Cerebellar cortex (tissue), 1 donor: ENCODE results near the gene LRP1.

Experiments used
- DNase-seq: peaks from one replicate; pipeline ENCODE4 v3.0.0-alpha.2; 2015; ENCODE audit warnings: low spot score

LRP1 gene

DNA sequence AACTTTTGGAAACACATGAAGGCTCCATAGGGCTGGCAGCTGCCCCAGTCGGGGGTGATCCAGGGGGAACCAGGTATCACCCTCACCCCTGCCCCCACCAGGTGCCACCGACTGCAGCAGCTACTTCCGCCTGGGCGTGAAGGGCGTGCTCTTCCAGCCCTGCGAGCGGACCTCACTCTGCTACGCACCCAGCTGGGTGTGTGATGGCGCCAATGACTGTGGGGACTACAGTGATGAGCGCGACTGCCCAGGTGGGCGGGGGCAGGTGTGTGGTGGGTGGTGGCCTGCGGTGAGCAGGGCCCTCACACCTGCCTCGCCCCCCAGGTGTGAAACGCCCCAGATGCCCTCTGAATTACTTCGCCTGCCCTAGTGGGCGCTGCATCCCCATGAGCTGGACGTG, 66.0 kb downstream of the LRP1 start:
- DNase-seq = no peak

DNA sequence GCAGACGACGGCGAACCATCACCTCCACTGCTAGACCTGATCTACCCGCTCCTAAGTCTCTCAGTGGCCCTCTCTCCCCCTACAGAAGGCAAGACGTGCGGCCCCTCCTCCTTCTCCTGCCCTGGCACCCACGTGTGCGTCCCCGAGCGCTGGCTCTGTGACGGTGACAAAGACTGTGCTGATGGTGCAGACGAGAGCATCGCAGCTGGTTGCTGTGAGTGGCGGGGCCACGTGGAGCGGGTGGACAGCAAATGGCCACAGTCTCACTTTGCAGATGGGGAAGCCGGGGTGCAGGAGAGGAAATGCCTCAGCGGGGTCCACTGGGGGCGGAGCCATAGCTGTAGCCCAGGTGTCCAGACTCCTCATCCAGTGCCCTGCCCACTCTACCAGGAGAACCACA, 66.9 kb downstream of the LRP1 start:
- no peak for DNase-seq

DNA sequence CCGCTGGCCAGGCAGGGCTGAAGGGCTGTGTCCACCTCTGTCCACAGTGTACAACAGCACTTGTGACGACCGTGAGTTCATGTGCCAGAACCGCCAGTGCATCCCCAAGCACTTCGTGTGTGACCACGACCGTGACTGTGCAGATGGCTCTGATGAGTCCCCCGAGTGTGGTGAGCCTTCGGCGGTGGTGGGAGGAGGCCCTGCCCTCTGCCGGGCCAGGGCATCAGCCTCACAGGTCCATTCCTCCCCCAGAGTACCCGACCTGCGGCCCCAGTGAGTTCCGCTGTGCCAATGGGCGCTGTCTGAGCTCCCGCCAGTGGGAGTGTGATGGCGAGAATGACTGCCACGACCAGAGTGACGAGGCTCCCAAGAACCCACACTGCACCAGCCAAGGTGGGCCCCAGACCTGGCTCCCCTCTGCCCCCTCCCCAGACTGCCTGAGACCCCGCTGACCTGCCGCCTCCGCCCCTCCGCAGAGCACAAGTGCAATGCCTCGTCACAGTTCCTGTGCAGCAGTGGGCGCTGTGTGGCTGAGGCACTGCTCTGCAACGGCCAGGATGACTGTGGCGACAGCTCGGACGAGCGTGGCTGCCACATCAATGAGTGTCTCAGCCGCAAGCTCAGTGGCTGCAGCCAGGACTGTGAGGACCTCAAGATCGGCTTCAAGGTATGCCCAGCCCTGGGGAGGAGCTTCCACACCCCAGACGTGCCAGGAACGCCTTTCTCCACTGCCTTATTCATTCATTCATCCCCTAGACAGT, 67.5 kb downstream of the LRP1 start:
- peak; percentile 53 for DNase-seq

DNA sequence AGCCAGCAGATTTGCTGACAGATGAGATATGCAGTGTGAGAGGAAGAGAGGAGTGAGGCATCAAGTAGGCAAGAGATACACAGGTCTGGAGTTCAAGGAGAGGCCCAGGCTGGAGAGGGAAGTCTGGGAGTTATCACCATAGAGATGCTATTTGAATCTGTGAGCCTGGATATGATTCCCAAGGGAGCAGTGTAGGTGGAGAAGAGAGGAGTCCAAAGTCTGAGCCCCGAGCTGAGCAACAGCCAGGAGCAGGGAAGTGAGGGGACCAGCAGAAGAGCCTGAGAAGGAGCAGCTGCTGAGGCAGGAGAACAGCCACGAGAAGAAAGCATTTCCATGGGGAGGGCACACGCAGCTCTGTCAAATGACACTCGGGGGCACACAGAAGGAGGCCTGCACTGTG, 68.2 kb downstream of the LRP1 start:
- no peak for DNase-seq

DNA sequence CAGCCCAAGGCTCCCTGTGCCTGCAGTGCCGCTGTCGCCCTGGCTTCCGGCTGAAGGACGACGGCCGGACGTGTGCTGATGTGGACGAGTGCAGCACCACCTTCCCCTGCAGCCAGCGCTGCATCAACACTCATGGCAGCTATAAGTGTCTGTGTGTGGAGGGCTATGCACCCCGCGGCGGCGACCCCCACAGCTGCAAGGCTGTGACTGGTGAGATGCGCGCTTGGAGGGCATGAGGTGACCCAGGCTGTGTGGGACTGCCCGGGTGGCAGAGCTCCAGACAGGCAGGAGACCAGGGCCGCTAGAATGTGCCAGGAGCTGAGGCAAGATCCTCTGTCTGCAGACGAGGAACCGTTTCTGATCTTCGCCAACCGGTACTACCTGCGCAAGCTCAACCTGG, 68.7 kb downstream of the LRP1 start:
- no peak for DNase-seq

DNA sequence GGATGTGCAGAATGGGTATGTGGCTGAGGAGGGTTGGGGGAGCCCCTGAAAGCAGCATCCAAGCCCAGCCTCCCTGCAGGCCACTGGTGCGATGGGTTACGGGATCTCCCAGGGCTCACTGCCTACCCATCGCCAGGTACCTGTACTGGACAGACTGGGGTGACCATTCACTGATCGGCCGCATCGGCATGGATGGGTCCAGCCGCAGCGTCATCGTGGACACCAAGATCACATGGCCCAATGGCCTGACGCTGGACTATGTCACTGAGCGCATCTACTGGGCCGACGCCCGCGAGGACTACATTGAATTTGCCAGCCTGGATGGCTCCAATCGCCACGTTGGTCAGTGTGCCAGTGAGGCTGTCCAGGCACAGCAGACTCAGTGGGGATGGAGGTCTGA, 70.0 kb downstream of the LRP1 start:
- no peak for DNase-seq

DNA sequence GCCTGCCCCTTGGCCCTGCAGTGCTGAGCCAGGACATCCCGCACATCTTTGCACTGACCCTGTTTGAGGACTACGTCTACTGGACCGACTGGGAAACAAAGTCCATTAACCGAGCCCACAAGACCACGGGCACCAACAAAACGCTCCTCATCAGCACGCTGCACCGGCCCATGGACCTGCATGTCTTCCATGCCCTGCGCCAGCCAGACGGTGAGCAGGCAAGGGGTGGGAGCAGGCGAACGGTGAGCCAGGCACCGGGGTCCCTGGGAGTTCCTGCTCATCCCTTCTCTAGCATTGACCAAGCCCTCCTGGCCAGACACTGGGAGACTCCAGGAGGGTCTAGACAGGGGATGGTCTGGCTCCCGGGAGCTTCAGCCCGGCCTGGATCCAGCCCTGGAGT, 70.9 kb downstream of the LRP1 start:
- no peak for DNase-seq

DNA sequence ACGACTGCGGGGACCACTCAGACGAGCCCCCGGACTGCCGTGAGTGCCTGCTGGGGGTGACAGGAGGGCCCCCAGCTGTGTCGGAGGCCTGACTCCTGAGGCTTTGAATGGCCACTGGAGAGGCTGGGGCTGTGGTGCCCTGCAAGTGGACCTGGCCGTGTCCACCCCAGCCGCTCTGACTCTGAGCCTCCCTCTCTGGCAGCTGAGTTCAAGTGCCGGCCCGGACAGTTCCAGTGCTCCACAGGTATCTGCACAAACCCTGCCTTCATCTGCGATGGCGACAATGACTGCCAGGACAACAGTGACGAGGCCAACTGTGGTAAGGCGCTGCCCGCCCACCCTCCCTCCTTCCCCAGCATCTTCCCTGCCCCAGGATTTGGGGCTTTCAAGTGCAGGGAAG, 72.2 kb downstream of the LRP1 start:
- no peak for DNase-seq

DNA sequence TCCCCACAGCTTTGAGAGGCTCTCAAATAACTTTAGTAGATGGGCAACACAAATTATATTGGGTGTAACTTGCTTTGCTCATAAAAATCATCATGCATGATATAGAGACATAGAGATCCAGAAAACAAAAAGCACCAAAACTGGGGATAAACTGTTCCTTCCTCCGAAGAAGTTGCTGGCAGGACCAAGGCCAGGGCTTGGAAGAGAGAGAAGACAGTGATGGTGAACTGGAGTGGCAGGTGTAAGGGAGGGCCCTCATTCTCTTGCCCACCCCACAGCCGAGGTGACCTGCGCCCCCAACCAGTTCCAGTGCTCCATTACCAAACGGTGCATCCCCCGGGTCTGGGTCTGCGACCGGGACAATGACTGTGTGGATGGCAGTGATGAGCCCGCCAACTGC, 72.9 kb downstream of the LRP1 start:
- no peak for DNase-seq

DNA sequence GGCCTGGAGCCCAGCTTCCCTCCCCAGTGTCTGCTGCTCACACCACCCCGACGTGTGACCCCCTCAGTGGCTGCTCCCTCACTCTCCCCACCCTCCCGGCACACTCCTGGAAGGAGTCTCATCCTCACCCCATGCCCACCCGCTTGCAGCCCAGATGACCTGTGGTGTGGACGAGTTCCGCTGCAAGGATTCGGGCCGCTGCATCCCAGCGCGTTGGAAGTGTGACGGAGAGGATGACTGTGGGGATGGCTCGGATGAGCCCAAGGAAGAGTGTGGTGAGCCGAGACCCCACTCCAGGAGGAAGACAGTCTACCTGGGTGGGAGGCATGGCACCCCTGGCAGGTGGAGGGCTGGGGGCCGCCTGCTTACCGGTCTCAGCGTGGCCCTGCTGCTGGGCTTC, 73.3 kb downstream of the LRP1 start:
- no peak for DNase-seq

DNA sequence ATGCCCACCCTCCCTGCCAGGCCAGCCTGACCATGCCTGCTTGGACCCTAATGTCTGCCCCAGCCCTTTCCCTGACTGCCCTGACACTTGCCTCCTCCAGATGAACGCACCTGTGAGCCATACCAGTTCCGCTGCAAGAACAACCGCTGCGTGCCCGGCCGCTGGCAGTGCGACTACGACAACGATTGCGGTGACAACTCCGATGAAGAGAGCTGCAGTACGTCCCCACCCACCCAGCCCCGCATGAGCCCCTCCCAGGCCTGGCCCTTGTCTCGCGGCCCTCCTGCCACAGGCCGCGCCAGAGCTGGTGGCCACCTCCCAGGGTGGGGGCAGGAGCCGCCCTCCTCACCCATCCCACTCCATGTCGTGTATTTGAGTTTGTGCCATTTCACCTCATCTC, 74.0 kb downstream of the LRP1 start:
- no peak for DNase-seq

DNA sequence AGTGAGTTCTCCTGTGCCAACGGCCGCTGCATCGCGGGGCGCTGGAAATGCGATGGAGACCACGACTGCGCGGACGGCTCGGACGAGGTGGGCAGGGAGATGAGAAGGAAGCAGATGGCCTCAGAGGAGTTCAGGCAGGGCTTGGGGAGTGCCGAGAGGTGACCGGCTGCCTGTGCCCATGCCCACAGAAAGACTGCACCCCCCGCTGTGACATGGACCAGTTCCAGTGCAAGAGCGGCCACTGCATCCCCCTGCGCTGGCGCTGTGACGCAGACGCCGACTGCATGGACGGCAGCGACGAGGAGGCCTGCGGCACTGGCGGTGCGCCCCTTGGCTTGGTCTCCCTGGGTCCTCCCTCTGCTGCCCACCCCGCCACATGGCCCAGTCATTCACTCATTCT, 74.9 kb downstream of the LRP1 start:
- peak; percentile 54 for DNase-seq

DNA sequence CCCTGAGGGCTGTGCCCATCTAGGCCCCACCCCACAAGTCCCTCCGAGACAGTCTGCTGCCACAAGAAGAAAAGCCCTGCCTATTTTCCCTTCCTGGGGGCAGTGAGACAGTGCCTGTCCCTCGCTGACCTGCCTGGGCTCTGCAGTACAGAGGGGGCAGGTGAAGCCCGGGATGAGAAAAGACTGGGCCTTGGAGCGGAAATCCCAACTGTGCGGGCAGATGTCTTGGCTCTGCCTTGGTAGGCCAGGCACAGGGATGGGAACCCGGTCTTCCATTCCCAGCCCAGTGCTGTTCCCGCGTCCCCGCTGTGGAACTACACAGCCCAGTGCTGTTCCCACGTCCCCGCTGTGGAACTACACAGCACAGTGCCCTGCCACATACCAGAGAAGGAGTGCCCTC, 75.5 kb downstream of the LRP1 start:
- DNase-seq = peak; percentile 93

DNA sequence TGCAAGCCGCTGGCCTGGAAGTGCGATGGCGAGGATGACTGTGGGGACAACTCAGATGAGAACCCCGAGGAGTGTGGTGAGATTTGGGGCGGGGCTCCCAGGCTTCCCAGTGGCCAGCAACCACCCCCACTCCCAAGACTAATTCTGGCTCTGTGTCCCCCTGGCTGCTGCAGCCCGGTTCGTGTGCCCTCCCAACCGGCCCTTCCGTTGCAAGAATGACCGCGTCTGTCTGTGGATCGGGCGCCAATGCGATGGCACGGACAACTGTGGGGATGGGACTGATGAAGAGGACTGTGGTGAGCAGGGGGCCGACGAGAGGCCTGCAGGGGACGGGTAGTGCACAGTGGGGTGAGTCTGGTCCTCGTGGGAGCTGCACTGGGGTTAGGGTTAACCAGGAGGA, 76.2 kb downstream of the LRP1 start:
- no peak for DNase-seq

DNA sequence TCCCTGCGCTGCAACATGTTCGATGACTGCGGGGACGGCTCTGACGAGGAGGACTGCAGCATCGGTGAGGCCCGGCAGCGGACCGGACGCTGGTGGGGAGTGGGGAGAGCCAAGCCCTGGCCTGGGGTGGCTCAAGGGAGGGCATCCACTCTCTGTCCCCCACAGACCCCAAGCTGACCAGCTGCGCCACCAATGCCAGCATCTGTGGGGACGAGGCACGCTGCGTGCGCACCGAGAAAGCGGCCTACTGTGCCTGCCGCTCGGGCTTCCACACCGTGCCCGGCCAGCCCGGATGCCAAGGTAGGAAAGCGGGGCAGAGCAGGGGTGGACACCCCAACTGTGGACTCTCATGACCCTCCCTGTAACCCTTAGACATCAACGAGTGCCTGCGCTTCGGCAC, 76.9 kb downstream of the LRP1 start:
- no peak for DNase-seq

DNA sequence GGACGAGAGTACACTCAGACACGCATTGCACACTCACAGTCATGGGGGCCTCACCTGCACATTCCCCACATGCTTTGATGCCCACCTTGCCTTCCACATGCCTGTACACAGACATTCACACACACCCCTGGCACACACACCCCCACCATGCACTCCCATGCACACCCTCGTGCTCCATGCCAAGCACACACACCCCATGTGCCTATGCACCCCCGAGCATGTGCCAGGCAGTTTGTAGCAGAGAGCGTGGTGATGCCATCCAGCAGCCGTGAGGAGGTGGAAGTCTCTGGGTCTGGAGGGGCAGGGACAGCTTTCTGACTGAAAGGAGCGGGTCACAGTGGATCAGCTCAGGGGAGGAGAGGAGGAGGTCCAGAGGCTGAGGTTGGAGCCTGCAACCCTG, 77.6 kb downstream of the LRP1 start:
- no peak for DNase-seq

DNA sequence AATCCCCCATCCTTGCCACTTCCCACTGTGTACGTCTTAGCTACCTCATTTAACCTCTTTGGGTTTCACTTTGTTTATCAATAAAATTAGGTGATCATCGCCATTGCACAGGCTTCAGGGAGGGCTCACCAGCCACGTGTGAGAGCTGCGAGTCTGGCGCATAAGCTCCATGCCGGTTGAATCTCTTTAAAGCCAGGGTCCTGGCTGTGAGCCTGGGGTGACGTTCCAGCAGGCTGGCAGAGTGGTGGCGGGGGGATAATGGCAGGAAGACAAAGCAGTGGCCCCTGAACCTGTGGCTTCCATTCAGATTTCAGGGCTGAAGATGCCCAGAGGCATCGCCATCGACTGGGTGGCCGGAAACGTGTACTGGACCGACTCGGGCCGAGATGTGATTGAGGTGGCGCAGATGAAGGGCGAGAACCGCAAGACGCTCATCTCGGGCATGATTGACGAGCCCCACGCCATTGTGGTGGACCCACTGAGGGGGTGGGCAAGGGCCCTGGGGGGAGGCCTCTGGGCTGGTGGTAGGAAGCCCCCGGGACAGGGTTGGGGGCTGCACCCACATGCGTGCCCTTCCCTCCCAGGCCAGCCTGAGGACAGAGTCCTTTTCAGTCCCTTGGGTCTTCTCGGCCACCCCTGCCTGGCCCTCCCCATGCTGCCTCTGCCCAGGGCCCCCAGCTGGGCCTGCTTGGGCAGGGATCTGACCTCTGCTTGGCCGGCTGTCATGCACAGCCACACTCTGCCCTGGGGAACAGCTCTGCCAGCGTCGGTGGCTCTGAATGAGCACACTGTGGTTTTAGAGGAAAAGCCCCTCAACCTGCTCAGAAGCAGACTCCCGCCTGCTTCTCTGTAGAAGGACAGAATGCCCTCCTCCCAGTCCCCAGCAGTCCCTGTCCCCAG, 79.7 kb downstream of the LRP1 start:
- no peak for DNase-seq

DNA sequence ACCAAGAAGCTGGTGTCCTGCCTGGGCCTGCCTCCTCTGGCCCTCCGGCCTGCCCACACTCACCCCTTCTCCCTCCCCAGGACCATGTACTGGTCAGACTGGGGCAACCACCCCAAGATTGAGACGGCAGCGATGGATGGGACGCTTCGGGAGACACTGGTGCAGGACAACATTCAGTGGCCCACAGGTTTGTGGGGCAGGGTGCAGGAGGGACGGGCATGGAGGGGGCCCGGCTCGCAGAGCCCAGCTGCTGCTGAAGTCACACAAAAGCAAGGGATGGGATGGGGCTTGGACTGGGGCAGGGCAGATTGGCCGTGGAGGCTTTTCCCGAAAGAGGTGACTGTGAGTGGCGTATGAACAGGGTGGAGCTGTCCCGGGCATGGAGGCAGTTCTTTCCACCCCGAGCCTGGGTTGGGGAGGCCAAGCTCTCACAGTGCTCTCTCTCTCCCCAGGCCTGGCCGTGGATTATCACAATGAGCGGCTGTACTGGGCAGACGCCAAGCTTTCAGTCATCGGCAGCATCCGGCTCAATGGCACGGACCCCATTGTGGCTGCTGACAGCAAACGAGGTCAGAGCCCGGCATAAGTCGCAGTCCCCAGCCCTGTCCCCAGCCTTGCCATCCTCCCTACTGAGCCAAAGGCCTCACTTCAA, 80.5 kb downstream of the LRP1 start:
- DNase-seq = peak; percentile 59

DNA sequence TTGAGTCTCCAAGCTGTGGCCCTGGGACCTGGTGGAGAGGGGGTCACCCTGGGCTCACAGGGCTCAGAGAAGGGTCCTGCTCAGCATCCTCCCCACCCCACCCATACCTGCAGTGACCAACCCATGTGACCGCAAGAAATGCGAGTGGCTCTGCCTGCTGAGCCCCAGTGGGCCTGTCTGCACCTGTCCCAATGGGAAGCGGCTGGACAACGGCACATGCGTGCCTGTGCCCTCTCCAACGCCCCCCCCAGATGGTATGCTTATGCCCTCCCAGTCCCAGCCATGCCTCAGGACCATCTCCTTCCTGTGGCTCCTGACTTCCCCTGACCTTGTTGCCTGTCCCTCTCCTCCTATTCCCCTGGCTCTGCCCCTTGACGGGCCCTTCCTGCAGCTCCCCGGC, 81.6 kb downstream of the LRP1 start:
- no peak for DNase-seq

DNA sequence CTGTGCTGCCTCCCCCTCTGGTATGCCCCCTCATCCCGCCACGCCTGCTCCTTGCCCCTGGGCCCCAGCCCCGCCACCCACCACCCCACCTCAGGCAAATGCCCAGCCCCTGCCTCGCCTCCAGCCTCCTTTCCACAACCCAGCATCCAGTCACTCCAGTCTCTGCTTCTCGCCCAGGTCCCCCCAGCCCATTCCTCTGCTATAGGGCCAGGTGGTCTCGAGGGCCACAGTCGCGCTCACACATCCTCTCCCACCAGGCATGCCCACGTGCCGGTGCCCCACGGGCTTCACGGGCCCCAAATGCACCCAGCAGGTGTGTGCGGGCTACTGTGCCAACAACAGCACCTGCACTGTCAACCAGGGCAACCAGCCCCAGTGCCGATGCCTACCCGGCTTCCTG, 82.2 kb downstream of the LRP1 start:
- no peak for DNase-seq

DNA sequence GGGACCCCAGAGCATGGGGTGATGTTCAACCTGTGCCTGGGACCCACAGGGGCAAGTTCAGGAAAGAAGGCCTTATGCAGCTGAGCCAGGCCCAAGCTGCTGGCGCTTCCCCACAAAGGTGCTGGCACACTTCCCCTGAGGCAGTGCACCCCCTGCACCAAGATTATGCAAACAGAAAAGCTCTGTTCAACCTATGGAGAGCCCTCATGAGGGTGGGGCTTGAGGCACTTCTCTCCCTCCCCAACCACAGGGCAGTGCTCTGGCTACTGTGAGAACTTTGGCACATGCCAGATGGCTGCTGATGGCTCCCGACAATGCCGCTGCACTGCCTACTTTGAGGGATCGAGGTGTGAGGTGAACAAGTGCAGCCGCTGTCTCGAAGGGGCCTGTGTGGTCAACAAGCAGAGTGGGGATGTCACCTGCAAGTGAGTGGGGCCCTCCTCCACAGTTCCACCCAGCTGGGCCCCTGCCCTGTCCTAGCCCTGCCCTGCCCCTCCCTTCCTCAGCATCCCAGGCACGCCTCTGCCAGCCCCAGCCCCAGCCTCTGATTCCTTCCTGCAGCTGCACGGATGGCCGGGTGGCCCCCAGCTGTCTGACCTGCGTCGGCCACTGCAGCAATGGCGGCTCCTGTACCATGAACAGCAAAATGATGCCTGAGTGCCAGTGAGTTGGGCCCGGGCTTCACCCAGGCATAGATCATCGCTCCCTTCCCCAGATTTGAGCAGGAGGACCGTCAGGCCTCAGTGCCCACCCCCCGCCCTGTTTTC, 82.8 kb downstream of the LRP1 start:
- DNase-seq = no peak
